NOMO-1 treated with dmso at 0.1 percent for 144 hours (cell line): ENCODE results near the gene SLC52A1.
A peak's percentile ranks its signal among the peaks of the same experiment; 100 is the strongest.

ENCODE experiments used
- DNase-seq: peaks from one replicate; lab custom pipeline; 2025; ENCODE audit not compliant: unreplicated experiment; lab: John Stamatoyannopoulos, UW

The SLC52A1 gene

GRCh38 chr17:4994081-4994595 is 41.1 kb downstream of the SLC52A1 start:
- no peak for DNase-seq

GRCh38 chr17:4987767-4988567 is 47.3 kb downstream of the SLC52A1 start:
- no peak for DNase-seq

- DNase-seq = peak; percentile 72
These were observed 48.1 kb downstream of the SLC52A1 start, which contains the start of gene CAMTA2 for GRCh38 chr17:4986951-4987766. TSS of gene CAMTA2 (minus strand) at chr17:4987675. CDS start at chr17:4986222, 1,453 bp downstream.

GRCh38 chr17:4986403-4986802 is 48.8 kb downstream of the SLC52A1 start:
- DNase-seq = no peak
